ENCODE results near the gene STK32C. TPM values are rescaled to one million over a fixed set of nuclear protein-coding genes. Genes with fewer than 3 reads are reported as not detected.

STK32C gene
- total RNA-seq, 1 experiment from 2014 or later: 13.9 TPM

GRCh38 chr10:132273966-132274365 lies 33.8 kb downstream of the STK32C start:
- no peak overlapping the region for H2AFZ ChIP-seq
- intact Hi-C loops (cut with micrococcal nuclease; ENCODE audit: unreplicated experiment): no loop called here

GRCh38 chr10:132273304-132273944 lies 34.3 kb downstream of the STK32C start:
- no peaks in the 10 kb centered on the region for H3K9me3 ChIP-seq (ENCODE audit: insufficient read depth, low read depth)
- no TSS peak for BruUV-seq (replicated peaks)
- no peaks in the 10 kb centered on the region for H4K20me1 ChIP-seq (ENCODE audit: insufficient read depth)
- H3K4me3 ChIP-seq: no peak overlapping the region
- no peak for DNase-seq
- CTCF ChIA-PET: no interaction called here
- no peak overlapping the region for H2AFZ ChIP-seq
- H3K79me2 ChIP-seq (ENCODE audit: low read depth): no peaks in the 10 kb centered on the region
- no peaks in the 10 kb centered on the region for H3F3A ChIP-seq (ENCODE audit: insufficient read depth, low read depth)
- H3K9me2 ChIP-seq (ENCODE audit: insufficient read depth): no peaks in the 10 kb centered on the region
- POLR2A ChIA-PET (ENCODE audit: unreplicated experiment): no interaction called here
- no peak for TF ChIP-seq EZH2 (IDR thresholded peaks at IDR 0.05; ENCODE audit: low read depth)
- TF ChIP-seq, protein P1, sequence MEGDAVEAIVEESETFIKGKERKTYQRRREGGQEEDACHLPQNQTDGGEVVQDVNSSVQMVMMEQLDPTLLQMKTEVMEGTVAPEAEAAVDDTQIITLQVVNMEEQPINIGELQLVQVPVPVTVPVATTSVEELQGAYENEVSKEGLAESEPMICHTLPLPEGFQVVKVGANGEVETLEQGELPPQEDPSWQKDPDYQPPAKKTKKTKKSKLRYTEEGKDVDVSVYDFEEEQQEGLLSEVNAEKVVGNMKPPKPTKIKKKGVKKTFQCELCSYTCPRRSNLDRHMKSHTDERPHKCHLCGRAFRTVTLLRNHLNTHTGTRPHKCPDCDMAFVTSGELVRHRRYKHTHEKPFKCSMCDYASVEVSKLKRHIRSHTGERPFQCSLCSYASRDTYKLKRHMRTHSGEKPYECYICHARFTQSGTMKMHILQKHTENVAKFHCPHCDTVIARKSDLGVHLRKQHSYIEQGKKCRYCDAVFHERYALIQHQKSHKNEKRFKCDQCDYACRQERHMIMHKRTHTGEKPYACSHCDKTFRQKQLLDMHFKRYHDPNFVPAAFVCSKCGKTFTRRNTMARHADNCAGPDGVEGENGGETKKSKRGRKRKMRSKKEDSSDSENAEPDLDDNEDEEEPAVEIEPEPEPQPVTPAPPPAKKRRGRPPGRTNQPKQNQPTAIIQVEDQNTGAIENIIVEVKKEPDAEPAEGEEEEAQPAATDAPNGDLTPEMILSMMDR (conservative IDR thresholded peaks at IDR 0.05): no peak
- H3K27ac ChIP-seq: no peak overlapping the region
- no peaks in the 10 kb centered on the region for H3K36me3 ChIP-seq (ENCODE audit: low read depth)
- intact Hi-C loops (cut with micrococcal nuclease; ENCODE audit: unreplicated experiment): no loop called here
- H3K4me2 ChIP-seq: no peak overlapping the region
- H3K27me3 ChIP-seq (ENCODE audit: insufficient read depth, low read depth): no peaks in the 10 kb centered on the region
- no peaks in the 10 kb centered on the region for H3K4me1 ChIP-seq (replicated peaks; ENCODE audit: insufficient read depth)

More at GRCh38 chr10:132273966-132274365, 33.8 kb downstream of the STK32C start:
- Histone ChIP-seq H3F3A (ENCODE audit: insufficient read depth, low read depth) (no peaks in the 10 kb centered on the region), H3K36me3 (ENCODE audit: low read depth) (no peaks in the 10 kb centered on the region), H3K4me1 (replicated peaks; ENCODE audit: insufficient read depth) (no peaks in the 10 kb centered on the region), H3K9me2 (ENCODE audit: insufficient read depth) (no peaks in the 10 kb centered on the region), H3K27ac (no peak overlapping the region), H3K9me3 (ENCODE audit: insufficient read depth, low read depth) (no peaks in the 10 kb centered on the region), H4K20me1 (ENCODE audit: insufficient read depth) (no peaks in the 10 kb centered on the region), H3K27me3 (ENCODE audit: insufficient read depth, low read depth) (no peaks in the 10 kb centered on the region), H3K4me3 (no peak overlapping the region), H3K79me2 (ENCODE audit: low read depth) (no peaks in the 10 kb centered on the region), H3K4me2 (no peak overlapping the region)
- no TSS peak for BruUV-seq (replicated peaks)
- no peak for DNase-seq
- ChIA-PET CTCF (no interaction called here), POLR2A (ENCODE audit: unreplicated experiment) (no interaction called here)
- TF ChIP-seq EZH2 (IDR thresholded peaks at IDR 0.05; ENCODE audit: low read depth): no peak
- TF ChIP-seq, protein P1 (conservative IDR thresholded peaks at IDR 0.05): no peak

- Histone ChIP-seq H3K9me3 (ENCODE audit: insufficient read depth, low read depth) (no peaks in the 10 kb centered on the region), H3K27me3 (ENCODE audit: insufficient read depth, low read depth) (no peaks in the 10 kb centered on the region), H3K36me3 (ENCODE audit: low read depth) (no peaks in the 10 kb centered on the region), H2AFZ (no peak overlapping the region), H3K4me2 (no peak overlapping the region), H3K79me2 (ENCODE audit: low read depth) (no peaks in the 10 kb centered on the region), H3K9me2 (ENCODE audit: insufficient read depth) (no peaks in the 10 kb centered on the region), H3K27ac (no peak overlapping the region), H3F3A (ENCODE audit: insufficient read depth, low read depth) (no peaks in the 10 kb centered on the region), H3K4me3 (no peak overlapping the region), H3K4me1 (replicated peaks; ENCODE audit: insufficient read depth) (no peaks in the 10 kb centered on the region), H4K20me1 (ENCODE audit: insufficient read depth) (no peaks in the 10 kb centered on the region)
- POLR2A ChIA-PET (ENCODE audit: unreplicated experiment): no interaction called here
- intact Hi-C loops (cut with micrococcal nuclease; ENCODE audit: unreplicated experiment): no loop called here
- BruUV-seq (replicated peaks): no TSS peak
- CTCF ChIA-PET: no interaction called here
- TF ChIP-seq EZH2 (IDR thresholded peaks at IDR 0.05; ENCODE audit: low read depth): no peak
- TF ChIP-seq, protein P1 (conservative IDR thresholded peaks at IDR 0.05): no peak
- no peak for DNase-seq
Observed at GRCh38 chr10:132272231-132272971, 35.3 kb downstream of the STK32C start.
